ENCODE measurements around the gene ZNHIT3. TPM values are rescaled to one million over a fixed set of nuclear protein-coding genes. Genes with fewer than 3 reads are reported as not detected.
"Not testable (repeated sequence)": the region's sequence is repeated elsewhere in the genome, so short reads cannot be mapped to it uniquely, and the experiment has no call there.

The ZNHIT3 gene
- total RNA-seq, 1 experiment from 2014 or later = 61.9 TPM

DNA sequence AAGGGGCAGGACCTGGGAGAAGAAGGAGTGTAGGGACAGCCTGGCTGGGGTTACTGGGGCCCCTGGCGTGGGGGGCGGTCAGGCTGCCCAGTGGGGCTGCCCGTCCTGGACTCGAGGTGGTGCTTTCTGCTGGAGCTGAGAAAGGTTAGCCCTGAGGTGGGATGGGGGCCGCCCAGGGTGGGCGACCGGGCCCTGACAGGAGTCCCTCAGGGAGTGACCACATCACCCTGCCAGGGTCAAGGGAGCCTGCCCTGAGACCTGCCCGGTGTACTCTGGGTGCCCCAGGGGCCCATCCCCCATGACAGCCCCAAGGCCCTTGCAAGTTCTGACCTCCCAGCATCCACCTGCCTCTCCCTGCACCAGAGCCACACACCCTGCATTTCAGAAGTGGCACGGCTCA is 28.8 kb upstream of the ZNHIT3 start:
- peaks cover 20% of the 10 kb centered on the region for H3K27me3 Mint-ChIP-seq (ENCODE audit: insufficient read depth, unreplicated experiment)
- H3K9me3 Mint-ChIP-seq (ENCODE audit: unreplicated experiment); H3K9me3 ChIP-seq; CTCF ChIA-PET; H3K4me1 ChIP-seq; DNase-seq; H3K4me3 ChIP-seq (ENCODE audit: low read depth, low read length); H3K27ac Mint-ChIP-seq (ENCODE audit: unreplicated experiment); H3K36me3 ChIP-seq (ENCODE audit: control insufficient read depth, insufficient read depth, low read length); POLR2A ChIA-PET; intact Hi-C loops (cut with micrococcal nuclease; ENCODE audit: unreplicated experiment); H3K27me3 ChIP-seq (replicated peaks; ENCODE audit: control insufficient read depth, insufficient read depth, low read length); BruUV-seq (replicated peaks); H3K4me3 Mint-ChIP-seq (ENCODE audit: unreplicated experiment); H3K4me1 Mint-ChIP-seq (ENCODE audit: low read depth, unreplicated experiment); H3K36me3 Mint-ChIP-seq (ENCODE audit: insufficient read depth, unreplicated experiment): not testable (repeated sequence)

DNA sequence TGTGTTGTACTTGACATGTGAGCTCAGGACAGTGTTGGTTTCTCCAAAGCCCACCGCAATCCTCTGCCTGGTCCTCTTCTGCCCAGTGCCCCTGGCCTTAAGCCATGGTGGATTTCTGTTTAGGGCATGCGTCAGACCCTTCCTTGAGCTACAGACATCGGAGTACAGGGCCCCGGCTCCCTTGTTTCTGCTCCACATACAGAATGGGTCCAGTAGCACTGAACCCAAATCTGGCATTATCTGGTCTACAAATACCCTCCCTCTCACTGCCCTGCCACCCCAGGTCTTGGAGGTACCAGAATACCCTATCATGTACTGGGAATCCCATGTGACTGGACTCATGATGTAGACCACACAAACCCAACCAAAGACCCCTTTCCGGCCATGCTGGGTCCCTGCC is 27.4 kb upstream of the ZNHIT3 start:
- Histone ChIP-seq H3K4me1 (no peaks in the 10 kb centered on the region), H3K9me3 (no peaks in the 10 kb centered on the region), H3K36me3 (ENCODE audit: control insufficient read depth, insufficient read depth, low read length) (no peaks in the 10 kb centered on the region), H3K4me3 (ENCODE audit: low read depth, low read length) (no peak overlapping the region), H3K27me3 (replicated peaks; ENCODE audit: control insufficient read depth, insufficient read depth, low read length) (no peaks in the 10 kb centered on the region)
- intact Hi-C loops (cut with micrococcal nuclease; ENCODE audit: unreplicated experiment) = no loop called here
- no peak overlapping the region for H3K27ac Mint-ChIP-seq (ENCODE audit: unreplicated experiment)
- no peaks in the 10 kb centered on the region for H3K36me3 Mint-ChIP-seq (ENCODE audit: insufficient read depth, unreplicated experiment)
- DNase-seq = no peak
- H3K4me3 Mint-ChIP-seq (ENCODE audit: unreplicated experiment) = no peak overlapping the region
- POLR2A ChIA-PET = no interaction called here
- H3K27me3 Mint-ChIP-seq (ENCODE audit: insufficient read depth, unreplicated experiment) = peaks cover 21% of the 10 kb centered on the region
- no peaks in the 10 kb centered on the region for H3K9me3 Mint-ChIP-seq (ENCODE audit: unreplicated experiment)
- CTCF ChIA-PET = no interaction called here
- TF ChIP-seq CTCF (IDR thresholded peaks at IDR 0.05; ENCODE audit: insufficient read depth in 1 of 2, low read depth in 1 of 2, low read length in 1 of 2, severe bottlenecking in 1 of 2, unreplicated experiment in 1 of 2) = no peak
- BruUV-seq (replicated peaks) = no TSS peak
- H3K4me1 Mint-ChIP-seq (ENCODE audit: low read depth, unreplicated experiment) = no peaks in the 10 kb centered on the region

GRCh38 chr17:36459601-36460000 is 26.9 kb upstream of the ZNHIT3 start:
- Histone ChIP-seq H3K27me3 (replicated peaks; ENCODE audit: control insufficient read depth, insufficient read depth, low read length) (no peaks in the 10 kb centered on the region), H3K4me3 (ENCODE audit: low read depth, low read length) (no peak overlapping the region), H3K4me1 (no peaks in the 10 kb centered on the region), H3K9me3 (no peaks in the 10 kb centered on the region), H3K36me3 (ENCODE audit: control insufficient read depth, insufficient read depth, low read length) (no peaks in the 10 kb centered on the region)
- ChIA-PET CTCF (no interaction called here), POLR2A (no interaction called here)
- no peak for DNase-seq
- Mint-ChIP-seq H3K27ac (ENCODE audit: unreplicated experiment) (no peak overlapping the region), H3K4me3 (ENCODE audit: unreplicated experiment) (no peak overlapping the region), H3K4me1 (ENCODE audit: low read depth, unreplicated experiment) (no peaks in the 10 kb centered on the region), H3K27me3 (ENCODE audit: insufficient read depth, unreplicated experiment) (peaks cover 21% of the 10 kb centered on the region), H3K9me3 (ENCODE audit: unreplicated experiment) (no peaks in the 10 kb centered on the region), H3K36me3 (ENCODE audit: insufficient read depth, unreplicated experiment) (no peaks in the 10 kb centered on the region)
- TF ChIP-seq CTCF (IDR thresholded peaks at IDR 0.05; ENCODE audit: insufficient read depth in 1 of 2, low read depth in 1 of 2, low read length in 1 of 2, severe bottlenecking in 1 of 2, unreplicated experiment in 1 of 2) = no peak
- intact Hi-C loops (cut with micrococcal nuclease; ENCODE audit: unreplicated experiment) = no loop called here
- BruUV-seq (replicated peaks) = no TSS peak

- ChIA-PET CTCF (no interaction called here), POLR2A (no interaction called here)
- Mint-ChIP-seq H3K4me1 (ENCODE audit: low read depth, unreplicated experiment) (no peaks in the 10 kb centered on the region), H3K27me3 (ENCODE audit: insufficient read depth, unreplicated experiment) (peaks cover 21% of the 10 kb centered on the region), H3K27ac (ENCODE audit: unreplicated experiment) (no peak overlapping the region), H3K9me3 (ENCODE audit: unreplicated experiment) (no peaks in the 10 kb centered on the region), H3K36me3 (ENCODE audit: insufficient read depth, unreplicated experiment) (no peaks in the 10 kb centered on the region), H3K4me3 (ENCODE audit: unreplicated experiment) (no peak overlapping the region)
- Histone ChIP-seq H3K36me3 (ENCODE audit: control insufficient read depth, insufficient read depth, low read length) (no peaks in the 10 kb centered on the region), H3K4me1 (no peaks in the 10 kb centered on the region), H3K27me3 (replicated peaks; ENCODE audit: control insufficient read depth, insufficient read depth, low read length) (no peaks in the 10 kb centered on the region), H3K9me3 (no peaks in the 10 kb centered on the region), H3K4me3 (ENCODE audit: low read depth, low read length) (no peak overlapping the region)
- TF ChIP-seq CTCF (IDR thresholded peaks at IDR 0.05; ENCODE audit: insufficient read depth in 1 of 2, low read depth in 1 of 2, low read length in 1 of 2, severe bottlenecking in 1 of 2, unreplicated experiment in 1 of 2) = no peak
- no TSS peak for BruUV-seq (replicated peaks)
- intact Hi-C loops (cut with micrococcal nuclease; ENCODE audit: unreplicated experiment) = no loop called here
- DNase-seq = no peak
Observed at GRCh38 chr17:36460265-36460937, 26.1 kb upstream of the ZNHIT3 start.

Measured in Caco-2 (cell line).